NB4 (cell line): ENCODE results near the gene WFIKKN2.
"Not testable (repeated sequence)": the region's sequence is repeated elsewhere in the genome, so short reads cannot be mapped to it uniquely, and the experiment has no call there.

Experiments used
- DNase-seq: peaks from one replicate; pipeline ENCODE4 v3.0.0; 2010; ENCODE audit warnings: low read depth
- H3K4me3 ChIP-seq: one replicate; pipeline ENCODE4 v1.5.1; 2011; ENCODE audit warnings: mild to moderate bottlenecking, low read depth, low read length, moderate library complexity
- MYC ChIP-seq: IDR thresholded peaks from 2 replicates; pipeline ENCODE4 v1.6.1; 2011; ENCODE audit warnings: low read depth, low read length
- POLR2A ChIP-seq: IDR thresholded peaks from 2 replicates; pipeline ENCODE4 v1.6.1; 2011; ENCODE audit warnings: mild to moderate bottlenecking; ENCODE audit not compliant: insufficient read length; ENCODE audit errors: extremely low read depth
- TF ChIP-seq, protein P1 (sequence below): IDR thresholded peaks from 2 replicates; pipeline ENCODE4 v1.6.1; 2011; ENCODE audit warnings: low read depth, low read length
- TF ChIP-seq, protein P2 (sequence below): IDR thresholded peaks from one replicate; pipeline ENCODE4 v1.5.1; 2012; ENCODE audit warnings: low read depth, low read length

The WFIKKN2 gene

DNA sequence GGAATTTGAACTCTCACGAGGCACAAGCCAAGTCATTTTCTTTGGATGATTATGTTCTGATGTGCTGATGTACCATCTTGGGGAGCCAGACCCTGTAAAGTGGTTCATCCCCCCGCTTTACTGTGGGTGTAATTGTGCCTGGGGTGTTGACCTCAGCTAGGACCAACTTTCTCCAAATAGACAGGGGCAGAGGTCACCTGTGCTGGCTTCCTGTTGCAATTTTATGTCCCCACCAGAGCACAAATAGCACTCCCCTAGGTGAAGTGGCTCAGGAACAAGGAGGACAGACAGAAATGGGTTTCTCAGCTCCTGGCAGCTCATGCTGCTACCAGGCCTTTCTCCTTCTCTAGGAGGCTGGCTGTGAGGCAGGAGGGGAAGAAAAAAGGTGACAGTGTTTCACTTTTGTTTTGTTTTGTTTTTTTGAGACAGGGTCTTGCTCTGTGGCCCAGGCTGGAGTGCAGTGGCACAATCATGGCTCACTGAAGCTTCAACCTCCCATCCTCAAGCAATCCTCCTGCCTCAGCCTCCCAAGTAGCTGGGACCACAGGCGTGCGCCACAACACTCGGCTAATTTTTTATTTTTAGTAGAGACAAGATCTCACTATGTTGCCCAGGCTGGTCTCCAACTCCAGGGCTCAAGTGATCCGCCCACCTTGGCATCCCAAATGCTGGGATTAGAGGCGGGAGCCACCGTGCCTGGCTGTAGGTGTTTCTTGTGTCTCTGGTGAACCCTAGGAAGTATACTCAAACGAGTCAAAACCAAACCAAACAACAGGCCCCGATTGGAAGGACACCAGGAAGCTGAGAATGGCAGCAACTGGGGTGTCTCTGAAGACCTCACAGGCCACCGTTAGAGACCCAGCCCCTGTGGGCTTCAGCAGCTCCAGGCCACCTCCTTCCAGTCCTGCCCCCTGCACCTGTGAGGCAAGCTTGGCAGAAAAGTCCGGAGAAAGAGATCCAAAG lies 32.5 kb upstream of the WFIKKN2 start:
- H3K4me3 ChIP-seq: no peak overlapping the region
- DNase-seq: no peak
- TF ChIP-seq, protein P1, sequence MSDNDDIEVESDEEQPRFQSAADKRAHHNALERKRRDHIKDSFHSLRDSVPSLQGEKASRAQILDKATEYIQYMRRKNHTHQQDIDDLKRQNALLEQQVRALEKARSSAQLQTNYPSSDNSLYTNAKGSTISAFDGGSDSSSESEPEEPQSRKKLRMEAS: no peak
- TF ChIP-seq MYC: no peak
- TF ChIP-seq, protein P2, sequence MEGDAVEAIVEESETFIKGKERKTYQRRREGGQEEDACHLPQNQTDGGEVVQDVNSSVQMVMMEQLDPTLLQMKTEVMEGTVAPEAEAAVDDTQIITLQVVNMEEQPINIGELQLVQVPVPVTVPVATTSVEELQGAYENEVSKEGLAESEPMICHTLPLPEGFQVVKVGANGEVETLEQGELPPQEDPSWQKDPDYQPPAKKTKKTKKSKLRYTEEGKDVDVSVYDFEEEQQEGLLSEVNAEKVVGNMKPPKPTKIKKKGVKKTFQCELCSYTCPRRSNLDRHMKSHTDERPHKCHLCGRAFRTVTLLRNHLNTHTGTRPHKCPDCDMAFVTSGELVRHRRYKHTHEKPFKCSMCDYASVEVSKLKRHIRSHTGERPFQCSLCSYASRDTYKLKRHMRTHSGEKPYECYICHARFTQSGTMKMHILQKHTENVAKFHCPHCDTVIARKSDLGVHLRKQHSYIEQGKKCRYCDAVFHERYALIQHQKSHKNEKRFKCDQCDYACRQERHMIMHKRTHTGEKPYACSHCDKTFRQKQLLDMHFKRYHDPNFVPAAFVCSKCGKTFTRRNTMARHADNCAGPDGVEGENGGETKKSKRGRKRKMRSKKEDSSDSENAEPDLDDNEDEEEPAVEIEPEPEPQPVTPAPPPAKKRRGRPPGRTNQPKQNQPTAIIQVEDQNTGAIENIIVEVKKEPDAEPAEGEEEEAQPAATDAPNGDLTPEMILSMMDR: no peak
- no peak for TF ChIP-seq POLR2A

DNA sequence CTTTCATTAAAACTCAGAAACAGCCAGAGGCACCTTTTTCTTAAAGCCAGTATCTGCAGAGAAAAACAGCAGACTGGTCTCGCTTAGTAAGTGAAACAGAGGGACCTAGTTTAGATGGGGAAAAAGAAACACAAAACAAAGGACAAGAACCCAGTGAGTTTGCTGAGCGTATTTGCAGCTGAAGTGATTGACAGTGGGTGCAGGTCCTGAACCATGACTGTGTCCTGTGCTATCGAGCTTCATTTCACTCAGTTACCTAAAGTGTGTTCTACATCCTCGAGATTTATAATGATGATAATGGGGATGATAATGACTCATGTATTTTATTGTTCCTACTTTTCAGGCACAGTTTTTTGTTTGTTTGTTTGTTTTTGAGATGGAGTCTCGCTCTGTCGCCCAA lies 31.7 kb upstream of the WFIKKN2 start:
- TF ChIP-seq MYC (no peak), POLR2A (no peak)
- TF ChIP-seq, protein P2: no peak
- TF ChIP-seq, protein P1: no peak
- H3K4me3 ChIP-seq: no peak overlapping the region
- no peak for DNase-seq

DNA sequence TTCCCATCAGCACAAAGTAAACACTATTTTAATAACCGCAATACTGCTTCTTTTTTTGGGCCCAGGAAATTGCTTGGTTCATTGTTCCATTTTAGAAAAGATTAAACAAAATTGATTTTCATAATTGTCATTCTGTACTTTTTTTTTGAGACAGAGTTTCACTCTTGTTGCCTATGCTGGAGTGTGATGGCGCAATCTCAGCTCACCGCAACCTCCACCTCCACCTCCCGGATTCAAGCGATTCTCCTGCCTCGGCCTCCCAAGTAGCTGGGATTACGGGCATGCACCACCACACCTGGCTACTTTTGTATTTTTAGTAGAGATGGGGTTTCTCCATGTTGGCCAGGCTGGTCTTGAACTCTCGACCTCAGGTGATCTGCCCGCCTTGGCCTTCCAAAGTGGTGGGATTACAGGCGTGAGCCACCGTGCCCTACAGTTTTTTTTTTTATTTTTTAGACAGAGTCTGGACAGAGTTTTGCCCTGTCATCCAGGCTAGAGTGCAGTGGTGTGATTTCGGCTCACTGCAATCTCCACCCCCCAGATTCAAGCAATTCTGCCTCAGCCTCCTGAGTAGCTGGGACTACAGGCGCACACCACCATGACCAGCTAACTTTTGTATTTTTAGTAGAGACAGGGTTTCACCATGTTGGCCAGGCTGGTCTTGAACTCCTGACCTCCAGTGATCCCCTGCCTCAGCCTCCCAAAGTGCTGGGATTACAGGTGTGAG lies 30.5 kb upstream of the WFIKKN2 start:
- not testable (repeated sequence) for H3K4me3 ChIP-seq, DNase-seq

DNA sequence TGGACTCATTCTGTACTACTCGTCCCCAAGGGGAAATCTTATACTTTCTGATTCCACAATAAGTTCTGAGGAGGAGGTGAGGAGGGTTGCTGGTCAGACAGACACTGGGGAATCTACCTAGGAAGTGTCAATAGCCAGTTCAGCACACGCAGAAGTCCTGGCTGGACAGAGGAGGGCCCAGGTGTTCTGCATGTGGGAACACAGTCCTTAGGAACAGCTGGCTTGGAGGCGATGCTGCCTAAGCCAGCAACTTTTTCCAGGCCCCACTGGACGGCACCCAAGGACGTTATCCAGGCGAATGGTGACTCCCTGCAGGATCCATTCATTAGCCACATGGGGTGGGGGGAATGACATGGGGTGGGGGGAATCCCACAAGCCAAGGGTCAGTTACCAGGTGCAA lies 29.9 kb upstream of the WFIKKN2 start:
- TF ChIP-seq MYC (no peak), POLR2A (no peak)
- TF ChIP-seq, protein P2: no peak
- TF ChIP-seq, protein P1: no peak
- H3K4me3 ChIP-seq: no peak overlapping the region
- no peak for DNase-seq

DNA sequence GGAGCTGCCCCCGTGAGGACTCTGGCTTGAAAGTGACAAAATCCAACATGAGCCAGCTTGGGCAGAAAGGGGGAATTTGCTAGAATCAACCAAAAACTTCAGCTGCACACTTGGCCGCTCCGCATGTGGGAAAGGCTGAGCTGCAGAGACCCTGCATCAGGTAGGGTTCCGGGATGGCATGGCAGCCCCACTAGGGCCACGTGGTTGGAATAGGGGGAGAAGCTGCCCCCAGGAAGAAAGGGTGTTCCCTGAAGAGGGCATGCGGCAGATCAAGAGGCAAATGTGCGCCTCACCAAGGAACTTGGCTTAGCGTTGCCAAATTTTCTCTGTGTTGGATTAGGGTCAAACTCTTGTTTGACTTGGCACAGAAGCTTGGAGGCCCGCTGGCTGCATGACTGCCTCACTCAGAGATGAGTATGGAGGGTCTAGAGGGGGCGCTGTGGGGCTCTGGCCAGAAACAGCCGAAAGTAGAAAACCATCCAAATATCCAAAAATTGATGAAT lies 29.2 kb upstream of the WFIKKN2 start:
- H3K4me3 ChIP-seq: no peak overlapping the region
- no peak for TF ChIP-seq POLR2A
- TF ChIP-seq MYC: no peak
- TF ChIP-seq, protein P1: no peak
- TF ChIP-seq, protein P2: peak; percentile 34
- DNase-seq: no peak

DNA sequence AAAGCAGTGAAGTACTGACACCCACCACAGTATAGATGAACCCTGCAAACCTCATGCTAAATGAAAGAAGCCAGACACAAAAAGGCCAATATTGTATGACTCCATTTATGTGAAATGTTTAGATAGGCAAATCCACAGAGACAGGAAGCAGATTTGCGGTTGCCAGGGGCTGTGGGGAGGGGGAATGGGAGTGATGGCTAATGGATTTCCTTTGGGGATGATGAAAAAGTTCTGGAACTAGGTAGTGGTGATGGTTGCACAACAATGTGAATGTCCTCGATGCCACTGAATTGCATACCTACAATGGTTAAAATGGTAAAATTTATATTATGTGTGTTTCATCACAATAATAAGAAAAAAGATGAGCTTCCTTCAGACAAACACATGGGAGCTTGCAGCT lies 28.4 kb upstream of the WFIKKN2 start:
- no peak overlapping the region for H3K4me3 ChIP-seq
- TF ChIP-seq, protein P1: no peak
- TF ChIP-seq, protein P2: no peak
- TF ChIP-seq POLR2A: no peak
- TF ChIP-seq MYC: no peak
- no peak for DNase-seq
